ENCODE data around the gene TESK2.

TESK2 gene

DNA sequence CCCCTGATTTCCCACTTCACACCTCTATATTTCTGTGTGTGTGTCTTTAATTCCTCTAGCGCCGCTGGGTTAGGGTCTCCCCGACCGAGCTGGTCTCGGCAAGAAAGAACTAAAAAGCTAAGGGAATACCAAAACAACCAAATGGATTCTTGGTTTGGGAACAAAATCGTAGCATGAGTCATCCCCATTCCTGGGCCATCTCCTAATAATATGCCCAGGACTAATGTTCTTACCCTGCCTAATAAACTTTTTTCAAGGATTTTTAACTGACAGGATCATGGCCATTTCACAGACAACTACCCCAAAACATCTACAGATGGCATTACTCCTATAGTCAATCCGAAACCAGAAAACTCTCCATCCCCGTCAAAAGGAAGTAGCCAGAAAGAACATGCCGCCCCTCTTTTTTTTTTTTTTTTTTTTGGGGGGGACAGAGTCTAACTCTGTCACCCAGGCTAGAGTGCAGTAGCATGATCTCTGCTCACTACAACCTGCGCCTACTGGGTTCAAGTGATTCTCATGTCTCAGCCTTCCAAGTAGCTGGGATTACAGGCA, 168.4 kb downstream of the TESK2 start:
- no peaks in the 10 kb centered on the region for H3K27me3 ChIP-seq (ENCODE audit: control insufficient read depth in 3 of 3, insufficient read depth in 3 of 3, low read depth in 1 of 3, low read length in 3 of 3)
- no peak overlapping the region for H4K91ac ChIP-seq (ENCODE audit: low read depth, low read length, poor library complexity)
- H3K18ac ChIP-seq (ENCODE audit: low read length), result no peak overlapping the region
- no peak overlapping the region for H4K8ac ChIP-seq (ENCODE audit: low read depth, low read length)
- peaks cover 4% of the 10 kb centered on the region for H3K79me1 ChIP-seq (ENCODE audit: low read depth, low read length)
- H3K4ac ChIP-seq (ENCODE audit: low read length), result no peak overlapping the region
- no peak overlapping the region for H3K4me2 ChIP-seq (ENCODE audit: insufficient read depth, low read length, poor library complexity, severe bottlenecking)
- no CpG with 5 or more reads among the region's 10 CpGs for WGBS, 2 donors (ENCODE audit: extremely low coverage in 2 of 2, insufficient read length in 2 of 2, insufficient replicate concordance in 1 of 2)
- no peak overlapping the region for H3K14ac ChIP-seq (ENCODE audit: low read length)
- H3K36me3 ChIP-seq (replicated peaks in 1 of 2; ENCODE audit: control insufficient read depth in 2 of 2, insufficient read depth in 2 of 2, low read length in 2 of 2), result peaks cover 0 to 7% of the 10 kb centered on the region in 2 donors
- no peak overlapping the region for H2AFZ ChIP-seq (ENCODE audit: low read length)
- no peak overlapping the region for H3K4me3 ChIP-seq (ENCODE audit: low read length in 2 of 2)
- H3K23ac ChIP-seq (ENCODE audit: low read depth, low read length, poor library complexity), result no peak overlapping the region
- no peak overlapping the region for H2BK120ac ChIP-seq (ENCODE audit: low read depth, low read length)
- H2AK5ac ChIP-seq (ENCODE audit: low read depth, low read length), result no peak overlapping the region
- no peak overlapping the region for H3K9ac ChIP-seq (ENCODE audit: low read depth, low read length, poor library complexity)
- no peak overlapping the region for H2BK15ac ChIP-seq (ENCODE audit: low read length)
- H3K27ac ChIP-seq (replicated peaks; ENCODE audit: low read length), result no peak overlapping the region
- H2BK5ac ChIP-seq (ENCODE audit: low read length), result no peak overlapping the region
- H3K4me1 ChIP-seq (ENCODE audit: control insufficient read depth in 2 of 2, insufficient read depth in 1 of 2, low read depth in 1 of 2, low read length in 2 of 2), result peaks cover 0 to 9% of the 10 kb centered on the region in 2 donors
- peaks cover 0 to 5% of the 10 kb centered on the region in 2 donors for H3K9me3 ChIP-seq (replicated peaks in 1 of 2; ENCODE audit: control insufficient read depth in 2 of 2, insufficient read depth in 1 of 2, low read depth in 1 of 2, low read length in 2 of 2)
- no peak overlapping the region for H2BK12ac ChIP-seq (ENCODE audit: low read length)
- no peak for DNase-seq (ENCODE audit: low spot score)

DNA sequence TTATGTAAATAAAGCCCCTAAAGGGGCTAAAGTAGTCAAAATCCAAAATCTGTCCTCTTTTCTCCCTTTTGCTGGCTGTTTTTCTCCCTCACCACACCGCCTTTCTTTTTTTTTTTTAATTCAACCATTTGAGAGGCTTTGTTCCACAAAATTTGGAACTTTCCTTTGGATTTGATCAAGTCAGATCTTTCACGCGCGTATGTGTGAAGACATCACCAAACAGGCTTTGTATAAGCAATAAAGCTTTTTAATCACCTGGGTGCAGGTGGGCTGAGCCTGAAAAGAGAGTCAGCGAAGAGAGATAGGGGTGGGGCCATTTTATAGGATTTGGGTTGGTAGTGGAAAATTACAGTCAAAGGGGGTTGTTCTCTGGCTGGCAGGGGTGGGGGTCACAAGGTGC, 169.5 kb downstream of the TESK2 start:
- H2AFZ ChIP-seq (ENCODE audit: low read length), result no peak overlapping the region
- H3K4me2 ChIP-seq (ENCODE audit: insufficient read depth, low read length, poor library complexity, severe bottlenecking), result no peak overlapping the region
- H4K91ac ChIP-seq (ENCODE audit: low read depth, low read length, poor library complexity), result no peak overlapping the region
- no peak for DNase-seq (ENCODE audit: low spot score)
- no peak overlapping the region for H3K4me3 ChIP-seq (ENCODE audit: low read length in 2 of 2)
- no peak overlapping the region for H3K18ac ChIP-seq (ENCODE audit: low read length)
- no peak overlapping the region for H3K23ac ChIP-seq (ENCODE audit: low read depth, low read length, poor library complexity)
- H3K4me1 ChIP-seq (ENCODE audit: control insufficient read depth in 2 of 2, insufficient read depth in 1 of 2, low read depth in 1 of 2, low read length in 2 of 2), result peaks cover 0 to 9% of the 10 kb centered on the region in 2 donors
- no CpG with 5 or more reads among the region's 5 CpGs for WGBS, 2 donors (ENCODE audit: extremely low coverage in 2 of 2, insufficient read length in 2 of 2, insufficient replicate concordance in 1 of 2)
- H3K9me3 ChIP-seq (replicated peaks in 1 of 2; ENCODE audit: control insufficient read depth in 2 of 2, insufficient read depth in 1 of 2, low read depth in 1 of 2, low read length in 2 of 2), result peaks cover 0 to 5% of the 10 kb centered on the region in 2 donors
- H3K4ac ChIP-seq (ENCODE audit: low read length), result no peak overlapping the region
- no peak overlapping the region for H4K8ac ChIP-seq (ENCODE audit: low read depth, low read length)
- no peak overlapping the region for H3K9ac ChIP-seq (ENCODE audit: low read depth, low read length, poor library complexity)
- H3K79me1 ChIP-seq (ENCODE audit: low read depth, low read length), result no peaks in the 10 kb centered on the region
- no peak overlapping the region for H2BK12ac ChIP-seq (ENCODE audit: low read length)
- H3K36me3 ChIP-seq (replicated peaks in 1 of 2; ENCODE audit: control insufficient read depth in 2 of 2, insufficient read depth in 2 of 2, low read length in 2 of 2), result peaks cover 0 to 2% of the 10 kb centered on the region in 2 donors
- H3K14ac ChIP-seq (ENCODE audit: low read length), result no peak overlapping the region
- no peak overlapping the region for H2BK120ac ChIP-seq (ENCODE audit: low read depth, low read length)
- no peak overlapping the region for H3K27ac ChIP-seq (replicated peaks; ENCODE audit: low read length)
- H2BK5ac ChIP-seq (ENCODE audit: low read length), result no peak overlapping the region
- H2AK5ac ChIP-seq (ENCODE audit: low read depth, low read length), result no peak overlapping the region
- no peak overlapping the region for H2BK15ac ChIP-seq (ENCODE audit: low read length)
- no peaks in the 10 kb centered on the region for H3K27me3 ChIP-seq (ENCODE audit: control insufficient read depth in 3 of 3, insufficient read depth in 3 of 3, low read depth in 1 of 3, low read length in 3 of 3)

DNA sequence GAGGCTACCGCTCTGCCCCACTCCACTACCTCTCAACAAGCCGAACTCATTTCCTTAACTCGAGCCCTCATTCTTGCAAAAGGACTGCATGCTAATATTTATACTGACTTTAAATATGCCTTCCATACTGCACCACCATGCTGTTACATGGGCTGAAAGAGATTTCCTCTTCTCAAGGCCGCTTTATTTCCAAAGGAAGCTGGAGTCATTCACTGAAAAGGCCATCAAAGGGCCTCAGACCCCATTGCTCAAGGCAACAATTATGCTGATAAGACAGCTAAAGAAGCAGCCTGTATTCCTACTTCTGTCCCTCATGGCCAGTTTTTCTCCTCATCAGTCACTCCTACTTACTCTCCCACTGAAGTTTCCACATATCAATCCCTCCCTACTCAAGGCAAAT, 171.2 kb downstream of the TESK2 start:
- no peak overlapping the region for H3K14ac ChIP-seq (ENCODE audit: low read length)
- no peak for DNase-seq (ENCODE audit: low spot score)
- no peak overlapping the region for H4K91ac ChIP-seq (ENCODE audit: low read depth, low read length, poor library complexity)
- no peak overlapping the region for H4K8ac ChIP-seq (ENCODE audit: low read depth, low read length)
- no peak overlapping the region for H2BK12ac ChIP-seq (ENCODE audit: low read length)
- no peak overlapping the region for H3K4me3 ChIP-seq (ENCODE audit: low read length in 2 of 2)
- H2AFZ ChIP-seq (ENCODE audit: low read length), result peak overlapping the region; percentile 66
- no peak overlapping the region for H2AK5ac ChIP-seq (ENCODE audit: low read depth, low read length)
- H3K23ac ChIP-seq (ENCODE audit: low read depth, low read length, poor library complexity), result no peak overlapping the region
- H3K27ac ChIP-seq (replicated peaks; ENCODE audit: low read length), result no peak overlapping the region
- no CpG with 5 or more reads among the region's 4 CpGs for WGBS, 2 donors (ENCODE audit: extremely low coverage in 2 of 2, insufficient read length in 2 of 2, insufficient replicate concordance in 1 of 2)
- H3K36me3 ChIP-seq (replicated peaks in 1 of 2; ENCODE audit: control insufficient read depth in 2 of 2, insufficient read depth in 2 of 2, low read length in 2 of 2), result no peaks in the 10 kb centered on the region
- no peak overlapping the region for H3K4ac ChIP-seq (ENCODE audit: low read length)
- no peak overlapping the region for H2BK15ac ChIP-seq (ENCODE audit: low read length)
- H3K18ac ChIP-seq (ENCODE audit: low read length), result no peak overlapping the region
- H3K9me3 ChIP-seq (replicated peaks in 1 of 2; ENCODE audit: control insufficient read depth in 2 of 2, insufficient read depth in 1 of 2, low read depth in 1 of 2, low read length in 2 of 2), result peaks cover 0 to 5% of the 10 kb centered on the region in 2 donors
- no peak overlapping the region for H2BK5ac ChIP-seq (ENCODE audit: low read length)
- H2BK120ac ChIP-seq (ENCODE audit: low read depth, low read length), result no peak overlapping the region
- no peaks in the 10 kb centered on the region for H3K27me3 ChIP-seq (ENCODE audit: control insufficient read depth in 3 of 3, insufficient read depth in 3 of 3, low read depth in 1 of 3, low read length in 3 of 3)
- peaks cover 0 to 5% of the 10 kb centered on the region in 2 donors for H3K4me1 ChIP-seq (ENCODE audit: control insufficient read depth in 2 of 2, insufficient read depth in 1 of 2, low read depth in 1 of 2, low read length in 2 of 2)
- no peak overlapping the region for H3K9ac ChIP-seq (ENCODE audit: low read depth, low read length, poor library complexity)
- H3K4me2 ChIP-seq (ENCODE audit: insufficient read depth, low read length, poor library complexity, severe bottlenecking), result no peak overlapping the region
- no peaks in the 10 kb centered on the region for H3K79me1 ChIP-seq (ENCODE audit: low read depth, low read length)

DNA sequence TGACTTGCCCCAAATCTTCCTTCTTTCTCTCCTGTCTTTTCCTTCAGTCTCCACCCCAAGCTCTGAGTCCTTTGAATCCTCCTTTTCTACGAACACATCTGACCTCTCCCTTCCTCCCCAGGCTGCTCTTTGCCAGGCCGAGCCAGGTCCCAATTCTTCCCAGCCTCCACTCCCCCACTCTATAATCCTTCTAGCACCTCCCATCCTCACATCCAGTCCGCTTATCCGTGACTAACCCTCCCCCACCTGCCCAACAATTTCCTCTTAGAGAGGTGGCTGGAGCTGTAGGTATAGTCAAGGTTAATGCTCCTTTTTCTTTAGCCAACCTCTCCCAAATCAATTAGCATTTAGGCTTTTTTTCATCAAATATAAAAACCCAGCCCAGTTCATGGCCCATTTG, 173.8 kb downstream of the TESK2 start:
- H3K4me2 ChIP-seq (ENCODE audit: insufficient read depth, low read length, poor library complexity, severe bottlenecking), result no peak overlapping the region
- no peak for DNase-seq (ENCODE audit: low spot score)
- H3K9me3 ChIP-seq (replicated peaks in 1 of 2; ENCODE audit: control insufficient read depth in 2 of 2, insufficient read depth in 1 of 2, low read depth in 1 of 2, low read length in 2 of 2), result no peaks in the 10 kb centered on the region
- H2BK5ac ChIP-seq (ENCODE audit: low read length), result no peak overlapping the region
- H4K91ac ChIP-seq (ENCODE audit: low read depth, low read length, poor library complexity), result peak overlapping the region; percentile 30
- no peak overlapping the region for H3K27ac ChIP-seq (replicated peaks; ENCODE audit: low read length)
- no peak overlapping the region for H2AFZ ChIP-seq (ENCODE audit: low read length)
- no peak overlapping the region for H2AK5ac ChIP-seq (ENCODE audit: low read depth, low read length)
- H4K8ac ChIP-seq (ENCODE audit: low read depth, low read length), result no peak overlapping the region
- H3K18ac ChIP-seq (ENCODE audit: low read length), result no peak overlapping the region
- H2BK120ac ChIP-seq (ENCODE audit: low read depth, low read length), result no peak overlapping the region
- no peak overlapping the region for H3K9ac ChIP-seq (ENCODE audit: low read depth, low read length, poor library complexity)
- H3K36me3 ChIP-seq (replicated peaks in 1 of 2; ENCODE audit: control insufficient read depth in 2 of 2, insufficient read depth in 2 of 2, low read length in 2 of 2), result no peaks in the 10 kb centered on the region
- no peak overlapping the region for H3K4ac ChIP-seq (ENCODE audit: low read length)
- WGBS, 2 donors (ENCODE audit: extremely low coverage in 2 of 2, insufficient read length in 2 of 2, insufficient replicate concordance in 1 of 2), result no CpG with 5 or more reads among the region's 4 CpGs
- H3K4me3 ChIP-seq (ENCODE audit: low read length in 2 of 2), result no peak overlapping the region
- no peak overlapping the region for H2BK12ac ChIP-seq (ENCODE audit: low read length)
- no peaks in the 10 kb centered on the region for H3K79me1 ChIP-seq (ENCODE audit: low read depth, low read length)
- H3K14ac ChIP-seq (ENCODE audit: low read length), result no peak overlapping the region
- no peak overlapping the region for H2BK15ac ChIP-seq (ENCODE audit: low read length)
- no peak overlapping the region for H3K23ac ChIP-seq (ENCODE audit: low read depth, low read length, poor library complexity)
- no peaks in the 10 kb centered on the region for H3K27me3 ChIP-seq (ENCODE audit: control insufficient read depth in 3 of 3, insufficient read depth in 3 of 3, low read depth in 1 of 3, low read length in 3 of 3)
- peaks cover 0 to 5% of the 10 kb centered on the region in 2 donors for H3K4me1 ChIP-seq (ENCODE audit: control insufficient read depth in 2 of 2, insufficient read depth in 1 of 2, low read depth in 1 of 2, low read length in 2 of 2)

Measured in neuronal stem cell (in vitro differentiated cells).